ENCODE results near the gene SENP7. TPM values are rescaled to one million over a fixed set of nuclear protein-coding genes. Genes with fewer than 3 reads are reported as not detected.

The SENP7 gene
- total RNA-seq, 1 donor from 2014 or later: 15.7 TPM

DNA sequence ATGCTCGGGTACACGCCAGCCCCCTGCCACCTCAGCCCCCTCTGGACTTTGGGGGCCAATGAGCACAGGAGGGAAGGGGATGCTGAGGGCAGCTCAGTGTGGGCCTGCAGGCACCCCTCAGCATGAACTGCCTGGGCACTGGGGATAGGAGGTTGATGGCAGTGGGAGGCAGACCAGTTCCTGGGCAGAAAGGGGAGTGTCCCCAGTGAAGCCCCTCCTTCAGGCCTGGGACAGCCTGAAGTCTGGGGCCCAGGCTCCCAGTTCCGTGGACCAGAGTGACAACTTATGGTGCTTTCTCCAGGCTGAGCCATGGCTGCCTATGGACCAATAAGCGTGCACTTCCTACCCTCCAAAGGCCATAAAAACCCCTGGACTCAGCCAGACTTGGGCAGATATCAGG, 129.4 kb downstream of the SENP7 start:
- H3K36me3 Mint-ChIP-seq (ENCODE audit: low read depth): peaks cover 8% of the 10 kb centered on the region
- H3K27ac Mint-ChIP-seq (ENCODE audit: unreplicated experiment): no peak overlapping the region
- no peak overlapping the region for H3K4me3 Mint-ChIP-seq (ENCODE audit: unreplicated experiment)
- DNase-seq (ENCODE audit: low spot score): no peak
- peaks cover 20% of the 10 kb centered on the region for H3K9me3 Mint-ChIP-seq (ENCODE audit: low read depth)
- H3K4me1 Mint-ChIP-seq (ENCODE audit: low read depth): peaks cover 14% of the 10 kb centered on the region
- TF ChIP-seq, protein P1, sequence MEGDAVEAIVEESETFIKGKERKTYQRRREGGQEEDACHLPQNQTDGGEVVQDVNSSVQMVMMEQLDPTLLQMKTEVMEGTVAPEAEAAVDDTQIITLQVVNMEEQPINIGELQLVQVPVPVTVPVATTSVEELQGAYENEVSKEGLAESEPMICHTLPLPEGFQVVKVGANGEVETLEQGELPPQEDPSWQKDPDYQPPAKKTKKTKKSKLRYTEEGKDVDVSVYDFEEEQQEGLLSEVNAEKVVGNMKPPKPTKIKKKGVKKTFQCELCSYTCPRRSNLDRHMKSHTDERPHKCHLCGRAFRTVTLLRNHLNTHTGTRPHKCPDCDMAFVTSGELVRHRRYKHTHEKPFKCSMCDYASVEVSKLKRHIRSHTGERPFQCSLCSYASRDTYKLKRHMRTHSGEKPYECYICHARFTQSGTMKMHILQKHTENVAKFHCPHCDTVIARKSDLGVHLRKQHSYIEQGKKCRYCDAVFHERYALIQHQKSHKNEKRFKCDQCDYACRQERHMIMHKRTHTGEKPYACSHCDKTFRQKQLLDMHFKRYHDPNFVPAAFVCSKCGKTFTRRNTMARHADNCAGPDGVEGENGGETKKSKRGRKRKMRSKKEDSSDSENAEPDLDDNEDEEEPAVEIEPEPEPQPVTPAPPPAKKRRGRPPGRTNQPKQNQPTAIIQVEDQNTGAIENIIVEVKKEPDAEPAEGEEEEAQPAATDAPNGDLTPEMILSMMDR (IDR thresholded peaks at IDR 0.05): no peak
- no peaks in the 10 kb centered on the region for H3K27me3 Mint-ChIP-seq (ENCODE audit: low read depth)

DNA sequence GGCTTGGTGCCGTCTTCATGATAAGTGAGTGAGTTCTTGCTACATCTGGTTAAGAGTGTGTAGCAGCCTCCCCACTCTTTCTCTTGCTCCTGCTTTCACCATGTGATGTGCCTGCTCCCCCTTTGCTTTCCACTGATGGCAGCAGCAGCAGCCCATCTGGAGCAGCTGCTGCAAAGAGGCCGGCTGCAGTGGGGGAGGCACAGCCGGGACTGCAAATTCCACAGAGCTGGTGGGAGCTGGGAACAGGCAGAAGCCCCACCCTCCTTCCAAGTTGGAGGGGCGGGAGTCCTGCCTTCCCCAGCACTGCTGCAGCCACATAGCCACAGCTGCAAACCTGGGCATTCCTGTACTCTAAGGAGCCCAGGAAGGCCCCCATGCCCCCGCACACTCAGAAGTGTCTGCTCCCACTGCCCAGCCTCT, 129.8 kb downstream of the SENP7 start:
- H3K27ac Mint-ChIP-seq (ENCODE audit: unreplicated experiment): no peak overlapping the region
- peaks cover 18% of the 10 kb centered on the region for H3K4me1 Mint-ChIP-seq (ENCODE audit: low read depth)
- peaks cover 11% of the 10 kb centered on the region for H3K36me3 Mint-ChIP-seq (ENCODE audit: low read depth)
- H3K27me3 Mint-ChIP-seq (ENCODE audit: low read depth): no peaks in the 10 kb centered on the region
- H3K4me3 Mint-ChIP-seq (ENCODE audit: unreplicated experiment): no peak overlapping the region
- TF ChIP-seq, protein P1 (IDR thresholded peaks at IDR 0.05): no peak
- peaks cover 20% of the 10 kb centered on the region for H3K9me3 Mint-ChIP-seq (ENCODE audit: low read depth)
- DNase-seq (ENCODE audit: low spot score): no peak

DNA sequence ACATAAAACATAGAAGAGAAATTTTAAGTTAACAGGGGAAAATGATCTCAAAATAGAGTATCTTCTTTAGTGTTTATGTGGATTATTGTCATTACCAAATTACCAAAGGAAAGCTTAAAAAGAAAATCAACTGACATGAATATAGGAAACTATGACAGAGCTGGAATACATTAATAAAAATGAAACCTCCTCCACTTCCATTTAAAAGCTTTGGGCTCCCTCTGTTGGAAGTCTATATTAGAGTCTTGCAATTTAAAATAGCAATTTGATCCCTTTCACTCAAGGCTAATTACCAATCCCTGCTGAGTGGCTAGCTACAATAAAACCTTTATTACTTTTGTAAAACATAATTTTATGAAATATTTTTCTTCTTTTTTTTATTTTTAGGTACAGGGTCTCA, 131.2 kb downstream of the SENP7 start:
- TF ChIP-seq, protein P1 (IDR thresholded peaks at IDR 0.05): peak; percentile 80
- no peaks in the 10 kb centered on the region for H3K27me3 Mint-ChIP-seq (ENCODE audit: low read depth)
- DNase-seq (ENCODE audit: low spot score): no peak
- H3K4me1 Mint-ChIP-seq (ENCODE audit: low read depth): peaks cover 31% of the 10 kb centered on the region
- no peak overlapping the region for H3K4me3 Mint-ChIP-seq (ENCODE audit: unreplicated experiment)
- H3K36me3 Mint-ChIP-seq (ENCODE audit: low read depth): peaks cover 11% of the 10 kb centered on the region
- H3K27ac Mint-ChIP-seq (ENCODE audit: unreplicated experiment): no peak overlapping the region
- peaks cover 22% of the 10 kb centered on the region for H3K9me3 Mint-ChIP-seq (ENCODE audit: low read depth)

DNA sequence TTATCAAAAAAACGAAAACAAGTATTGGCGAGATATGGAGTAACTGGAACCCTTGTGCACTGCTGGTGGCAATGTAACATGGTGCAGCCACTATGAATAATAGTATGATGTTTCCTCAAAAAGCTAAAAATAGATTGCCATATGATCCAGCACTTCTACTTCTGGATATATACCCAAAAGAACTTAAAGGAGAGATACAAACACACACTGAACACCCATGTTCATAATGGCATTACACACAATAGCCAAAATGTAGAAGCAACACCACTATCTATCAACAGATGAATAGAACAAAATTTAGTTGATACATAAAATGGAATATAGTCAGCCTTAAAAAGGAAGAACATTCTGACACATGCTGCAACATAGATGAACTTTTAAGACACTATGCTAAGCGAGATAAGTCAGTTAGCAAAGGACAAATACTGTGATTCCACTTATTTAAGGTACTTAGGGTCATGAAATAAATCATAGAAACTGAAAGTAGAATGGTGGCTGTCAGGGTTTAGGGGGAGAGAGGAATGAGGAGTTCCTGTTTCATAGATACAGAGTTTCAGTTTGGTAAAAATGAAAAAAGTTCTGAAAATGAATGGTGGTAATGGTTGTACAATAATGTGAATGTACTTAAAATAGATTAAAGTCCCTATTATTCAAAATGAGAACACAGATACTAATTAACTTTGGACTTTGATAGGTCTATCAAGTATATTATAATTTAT, 133.2 kb downstream of the SENP7 start:
- H3K27ac Mint-ChIP-seq (ENCODE audit: unreplicated experiment): no peak overlapping the region
- TF ChIP-seq, protein P1 (IDR thresholded peaks at IDR 0.05): no peak
- no peak for DNase-seq (ENCODE audit: low spot score)
- H3K36me3 Mint-ChIP-seq (ENCODE audit: low read depth): peaks cover 11% of the 10 kb centered on the region
- peaks cover 22% of the 10 kb centered on the region for H3K9me3 Mint-ChIP-seq (ENCODE audit: low read depth)
- no peak overlapping the region for H3K4me3 Mint-ChIP-seq (ENCODE audit: unreplicated experiment)
- peaks cover 38% of the 10 kb centered on the region for H3K4me1 Mint-ChIP-seq (ENCODE audit: low read depth)
- no peaks in the 10 kb centered on the region for H3K27me3 Mint-ChIP-seq (ENCODE audit: low read depth)

DNA sequence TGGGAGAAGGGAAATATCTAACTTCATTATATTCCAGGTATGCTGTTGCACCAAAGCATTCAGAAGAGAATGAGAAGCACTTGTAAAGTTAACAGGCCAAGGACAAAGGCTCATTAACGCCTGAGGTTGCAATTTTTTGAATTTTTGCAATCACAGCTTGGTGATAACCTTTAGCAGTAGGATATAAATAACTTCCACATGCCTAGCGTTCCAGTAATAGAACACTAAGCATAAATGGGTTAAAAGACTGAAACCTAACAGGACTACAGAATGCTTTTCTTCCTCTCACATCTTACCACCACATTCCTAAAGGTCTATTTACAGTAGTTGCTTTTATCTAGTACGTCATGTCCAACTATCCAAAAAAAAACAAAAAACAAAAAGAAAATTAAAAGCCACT, 135.2 kb downstream of the SENP7 start:
- peaks cover 11% of the 10 kb centered on the region for H3K36me3 Mint-ChIP-seq (ENCODE audit: low read depth)
- TF ChIP-seq, protein P1 (IDR thresholded peaks at IDR 0.05): no peak
- H3K4me1 Mint-ChIP-seq (ENCODE audit: low read depth): peaks cover 32% of the 10 kb centered on the region
- H3K4me3 Mint-ChIP-seq (ENCODE audit: unreplicated experiment): no peak overlapping the region
- DNase-seq (ENCODE audit: low spot score): no peak
- H3K27me3 Mint-ChIP-seq (ENCODE audit: low read depth): no peaks in the 10 kb centered on the region
- H3K27ac Mint-ChIP-seq (ENCODE audit: unreplicated experiment): peak overlapping the region; percentile 79
- peaks cover 22% of the 10 kb centered on the region for H3K9me3 Mint-ChIP-seq (ENCODE audit: low read depth)

All from chondrocyte (in vitro differentiated cells).